Measurements from ENCODE around the gene AP2A2. TPM values are rescaled to one million over a fixed set of nuclear protein-coding genes. Genes with fewer than 3 reads are reported as not detected.

The AP2A2 gene
- total and polyA plus RNA-seq, 10 donors: 32.7 to 321 (median 153) TPM

- 67 to 82% (median 75%) methylated on average over 16 of the region's 16 CpGs for WGBS, 5 donors
- H3K36me3 ChIP-seq: peaks cover 9 to 100% (median 60%) of the 10 kb centered on the region in 6 donors
- H3K27me3 ChIP-seq (replicated peaks in 1 of 7): no peaks in the 10 kb centered on the region
- no peak for TF ChIP-seq POLR2AphosphoS5 (IDR thresholded peaks at IDR 0.05)
- no peak for TF ChIP-seq POLR2A (IDR thresholded peaks at IDR 0.05)
- no peak for TF ChIP-seq CTCF (IDR thresholded peaks at IDR 0.05 in 8 of 11, conservative IDR thresholded peaks at IDR 0.05 in 3 of 11)
- peak overlapping the region in 6 of 8 donors; percentile 10 to 60 (median 36) for H3K27ac ChIP-seq
- H3K9me3 ChIP-seq: no peaks in the 10 kb centered on the region
- intact Hi-C loops (cut with DNase I; ENCODE audit: low total_unique reads): no loop called here
- peaks cover 0 to 37% (median 18%) of the 10 kb centered on the region in 6 donors for H3K4me1 ChIP-seq
- no peak for DNase-seq
- no peak overlapping the region for H3K4me3 ChIP-seq
These were observed 69.5 kb downstream of the AP2A2 start for GRCh38 chr11:995044-995751.

- Histone ChIP-seq H3K4me1 (peaks cover 0 to 33% (median 16%) of the 10 kb centered on the region in 6 donors), H3K9me3 (no peaks in the 10 kb centered on the region), H3K27me3 (replicated peaks in 1 of 7) (no peaks in the 10 kb centered on the region), H3K4me3 (no peak overlapping the region), H3K27ac (peak overlapping the region in 5 of 8 donors; percentile 30 to 60 (median 42)), H3K36me3 (peaks cover 9 to 100% (median 66%) of the 10 kb centered on the region in 6 donors)
- 65 to 84% (median 70%) methylated on average over 18 to 22 of the region's 22 CpGs for WGBS, 5 donors
- no peak for TF ChIP-seq POLR2A (IDR thresholded peaks at IDR 0.05)
- TF ChIP-seq POLR2AphosphoS5 (IDR thresholded peaks at IDR 0.05): peak in 2 of 3 donors; percentile 28 to 57
- intact Hi-C loops (cut with DNase I; ENCODE audit: low total_unique reads): no loop called here
- no peak for DNase-seq
These were observed 70.2 kb downstream of the AP2A2 start for GRCh38 chr11:995752-996420.

DNA sequence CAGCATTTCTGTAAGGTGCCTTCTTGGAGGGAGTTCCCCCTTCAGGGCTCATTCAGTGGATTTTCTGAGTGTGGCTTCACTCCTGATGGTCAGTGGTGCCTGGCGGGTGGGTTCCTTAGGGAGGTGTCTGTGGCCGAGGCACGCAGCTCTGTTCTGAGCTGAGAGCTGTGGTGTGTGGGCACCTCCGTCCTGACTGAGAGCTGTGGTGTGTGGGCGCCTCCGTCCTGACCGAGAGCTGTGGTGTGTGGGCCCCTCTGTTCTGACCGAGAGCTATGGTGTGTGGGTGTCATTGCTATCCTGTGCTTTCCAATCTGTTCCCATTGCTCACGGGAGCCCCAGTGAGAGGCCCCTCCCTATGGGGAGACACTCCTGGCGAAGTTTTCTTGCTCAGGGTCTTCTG is 71.0 kb downstream of the AP2A2 start:
- peaks cover 0 to 29% (median 16%) of the 10 kb centered on the region in 6 donors for H3K4me1 ChIP-seq
- DNase-seq: no peak
- intact Hi-C loops (cut with DNase I; ENCODE audit: low total_unique reads): no loop called here
- 78 to 83% (median 81%) methylated on average over 7 to 10 of the region's 10 CpGs for whole genome bisulfite sequencing, 5 donors
- no peaks in the 10 kb centered on the region for H3K27me3 ChIP-seq (replicated peaks in 1 of 7)
- TF ChIP-seq CTCF (IDR thresholded peaks at IDR 0.05 in 8 of 11, conservative IDR thresholded peaks at IDR 0.05 in 3 of 11) (no peak), POLR2A (IDR thresholded peaks at IDR 0.05) (no peak)
- no peaks in the 10 kb centered on the region for H3K9me3 ChIP-seq
- peak overlapping the region in 3 of 8 donors; percentile 30 to 47 (median 42) for H3K27ac ChIP-seq
- H3K4me3 ChIP-seq: no peak overlapping the region
- peaks cover 9 to 100% (median 74%) of the 10 kb centered on the region in 6 donors for H3K36me3 ChIP-seq

- Histone ChIP-seq H3K9me3 (no peaks in the 10 kb centered on the region), H3K27ac (no peak overlapping the region), H3K4me1 (peaks cover 0 to 35% (median 17%) of the 10 kb centered on the region in 6 donors), H3K27me3 (replicated peaks in 1 of 7) (no peaks in the 10 kb centered on the region), H3K4me3 (no peak overlapping the region), H3K36me3 (peaks cover 9 to 100% (median 74%) of the 10 kb centered on the region in 6 donors)
- peak in 2 of 3 donors; percentile 31 to 43 for TF ChIP-seq POLR2AphosphoS5 (IDR thresholded peaks at IDR 0.05)
- no peak for TF ChIP-seq CTCF (IDR thresholded peaks at IDR 0.05 in 8 of 11, conservative IDR thresholded peaks at IDR 0.05 in 3 of 11)
- WGBS, 5 donors: 71 to 89% (median 83%) methylated on average over 14 of the region's 14 CpGs
- intact Hi-C loops (cut with DNase I; ENCODE audit: low total_unique reads): no loop called here
- no peak for DNase-seq
These were observed 72.2 kb downstream of the AP2A2 start for GRCh38 chr11:997907-998306.
